GM12864 (cell line): Measurements from ENCODE around the gene UBD.

Experiments
- DNase-seq: peaks from one replicate; pipeline ENCODE4 v3.0.0-alpha.2; 2011; ENCODE audit warnings: low read depth
- H3K4me3 ChIP-seq: 2 replicates; pipeline ENCODE4 v1.5.1; 2011; ENCODE audit warnings: mild to moderate bottlenecking, low read depth, low read length, control low read depth
- TF ChIP-seq, protein P1 (sequence below): IDR thresholded peaks from 2 replicates; pipeline ENCODE4 v1.5.1; 2011; ENCODE audit warnings: low read depth, mild to moderate bottlenecking, moderate library complexity, low read length, control low read depth, inconsistent platforms; ENCODE audit errors: missing control alignments

Gene UBD

DNA sequence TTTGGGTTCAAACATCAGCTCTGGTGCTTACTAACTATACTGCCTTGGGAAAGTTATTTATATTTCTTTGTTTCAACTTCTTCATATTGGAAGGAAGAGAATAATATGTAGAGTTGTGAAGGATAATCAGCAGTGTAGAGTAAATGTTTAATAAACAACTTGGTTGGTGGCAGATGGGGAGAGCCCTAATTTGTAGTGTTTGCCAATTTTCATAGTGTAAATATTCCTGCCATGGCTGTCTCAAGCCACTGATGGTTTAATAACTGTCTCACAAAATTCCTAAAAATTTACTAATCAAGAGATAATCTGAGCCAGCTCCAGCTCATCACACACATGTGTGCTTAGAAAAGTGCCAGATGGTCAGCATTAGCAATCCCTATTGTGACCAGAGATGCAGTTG, 25.3 kb upstream of the UBD start, which contains the start of gene OR2H2:
Gene OR2H2, plus strand, starts transcription at position 301 of the 400 bp plus-strand sequence. CDS start 2,824 bp downstream, outside the sequence.
- H3K4me3 ChIP-seq = no peak within 1 kb of the TSS
- no peak for DNase-seq
- TF ChIP-seq, protein P1, sequence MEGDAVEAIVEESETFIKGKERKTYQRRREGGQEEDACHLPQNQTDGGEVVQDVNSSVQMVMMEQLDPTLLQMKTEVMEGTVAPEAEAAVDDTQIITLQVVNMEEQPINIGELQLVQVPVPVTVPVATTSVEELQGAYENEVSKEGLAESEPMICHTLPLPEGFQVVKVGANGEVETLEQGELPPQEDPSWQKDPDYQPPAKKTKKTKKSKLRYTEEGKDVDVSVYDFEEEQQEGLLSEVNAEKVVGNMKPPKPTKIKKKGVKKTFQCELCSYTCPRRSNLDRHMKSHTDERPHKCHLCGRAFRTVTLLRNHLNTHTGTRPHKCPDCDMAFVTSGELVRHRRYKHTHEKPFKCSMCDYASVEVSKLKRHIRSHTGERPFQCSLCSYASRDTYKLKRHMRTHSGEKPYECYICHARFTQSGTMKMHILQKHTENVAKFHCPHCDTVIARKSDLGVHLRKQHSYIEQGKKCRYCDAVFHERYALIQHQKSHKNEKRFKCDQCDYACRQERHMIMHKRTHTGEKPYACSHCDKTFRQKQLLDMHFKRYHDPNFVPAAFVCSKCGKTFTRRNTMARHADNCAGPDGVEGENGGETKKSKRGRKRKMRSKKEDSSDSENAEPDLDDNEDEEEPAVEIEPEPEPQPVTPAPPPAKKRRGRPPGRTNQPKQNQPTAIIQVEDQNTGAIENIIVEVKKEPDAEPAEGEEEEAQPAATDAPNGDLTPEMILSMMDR = no peak

DNA sequence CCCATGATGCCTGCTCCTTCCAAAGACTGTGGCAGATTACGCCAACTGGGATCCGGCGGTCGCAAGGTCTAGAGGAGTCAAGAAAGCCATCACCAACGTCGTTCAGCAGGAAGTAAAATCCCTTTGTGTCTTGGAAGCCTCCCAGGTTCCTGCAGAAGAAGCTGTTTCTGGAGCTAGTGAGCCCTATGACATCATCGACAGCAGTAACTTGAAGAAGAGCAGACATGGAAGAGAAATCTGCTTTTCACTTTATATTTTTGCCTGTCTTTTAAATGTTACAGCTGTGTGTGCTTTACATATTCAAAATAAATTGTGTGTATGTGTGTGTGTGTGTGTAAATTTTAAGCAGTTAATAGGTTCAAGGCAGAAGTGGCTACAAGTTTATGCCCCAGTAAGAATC, 18.0 kb upstream of the UBD start:
- no peak overlapping the region for H3K4me3 ChIP-seq
- TF ChIP-seq, protein P1 = no peak
- no peak for DNase-seq

DNA sequence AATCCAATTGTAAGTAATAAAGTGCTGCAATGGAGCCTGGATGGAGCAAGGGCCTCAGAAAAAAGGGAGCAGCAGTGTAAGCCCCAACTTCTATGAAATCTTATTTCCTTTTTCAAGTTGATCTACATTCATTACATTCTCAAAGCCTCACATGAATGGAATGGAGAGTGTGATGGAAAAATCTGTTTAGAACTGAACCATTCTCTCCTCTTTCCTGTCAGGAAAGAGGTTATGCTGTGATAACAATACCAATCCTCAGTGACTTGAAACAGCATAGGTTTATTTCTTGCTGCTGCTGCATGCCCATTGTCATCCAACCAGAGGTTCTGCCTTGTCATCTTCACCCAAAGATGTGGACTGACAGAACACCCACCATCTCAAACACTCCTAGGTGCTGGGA, 16.5 kb upstream of the UBD start:
- DNase-seq = no peak
- TF ChIP-seq, protein P1 = no peak

DNA sequence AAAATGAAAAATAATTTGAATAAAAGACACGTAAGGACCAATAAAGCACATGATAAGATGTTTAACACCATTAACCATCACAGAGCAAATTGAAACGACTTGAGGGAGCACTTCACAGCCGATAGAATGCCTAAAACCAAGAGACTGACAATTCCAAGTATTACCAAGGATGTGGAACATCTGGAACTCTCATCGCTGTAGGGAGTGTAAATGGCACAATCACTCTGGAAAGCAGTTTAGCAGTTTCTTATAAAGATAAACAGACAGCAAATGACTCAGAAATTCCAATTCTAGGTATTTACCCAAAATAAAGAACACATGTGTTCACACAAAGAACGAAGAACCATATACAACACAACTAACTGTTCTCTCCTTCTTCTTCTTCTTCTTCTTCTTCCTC, 8.5 kb upstream of the UBD start:
- no peak for DNase-seq
- TF ChIP-seq, protein P1 = no peak

More for the DNA sequence above, 16.5 kb upstream of the UBD start:
- no peak overlapping the region for H3K4me3 ChIP-seq

DNA sequence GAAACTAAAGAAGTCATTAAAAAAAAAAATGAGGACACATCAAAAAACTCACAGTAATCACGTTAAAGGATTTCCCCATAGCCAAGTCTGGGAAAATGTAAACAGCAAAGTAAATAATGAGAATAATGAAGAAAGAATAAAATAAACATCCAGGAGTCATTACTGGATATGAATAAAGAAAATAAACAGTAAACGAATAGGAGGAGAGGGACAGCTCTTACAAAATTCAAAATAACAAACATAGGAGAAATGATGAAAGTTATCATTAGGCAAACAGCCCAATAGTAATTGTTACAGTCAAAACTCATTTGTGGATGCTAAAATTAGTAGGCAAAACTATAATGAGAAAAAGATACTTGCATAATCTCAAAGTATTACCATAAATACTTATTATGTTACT, 8.0 kb upstream of the UBD start:
- TF ChIP-seq, protein P1 = no peak
- H3K4me3 ChIP-seq = no peak overlapping the region
- DNase-seq = no peak

More for the DNA sequence above, 8.5 kb upstream of the UBD start:
- H3K4me3 ChIP-seq = no peak overlapping the region

DNA sequence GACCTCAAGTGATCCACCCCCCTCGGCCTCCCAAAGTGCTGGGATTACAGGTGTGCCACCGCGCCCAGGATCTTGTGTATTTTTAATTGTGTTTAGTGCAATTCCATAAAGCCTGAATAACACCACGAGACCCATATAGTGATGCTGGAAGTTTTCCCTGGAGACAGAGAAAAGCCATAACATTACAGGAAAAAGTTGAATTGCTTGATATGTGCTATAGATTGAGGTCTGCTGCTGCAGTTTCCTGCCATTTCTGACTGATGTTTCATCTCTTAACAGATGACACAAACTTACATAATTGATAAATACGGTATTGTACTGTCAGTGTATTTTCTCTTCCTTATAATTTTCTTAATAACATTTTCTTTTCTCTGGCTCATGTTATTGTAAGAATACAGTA, 7.3 kb upstream of the UBD start:
- TF ChIP-seq, protein P1 = no peak
- no peak overlapping the region for H3K4me3 ChIP-seq

DNA sequence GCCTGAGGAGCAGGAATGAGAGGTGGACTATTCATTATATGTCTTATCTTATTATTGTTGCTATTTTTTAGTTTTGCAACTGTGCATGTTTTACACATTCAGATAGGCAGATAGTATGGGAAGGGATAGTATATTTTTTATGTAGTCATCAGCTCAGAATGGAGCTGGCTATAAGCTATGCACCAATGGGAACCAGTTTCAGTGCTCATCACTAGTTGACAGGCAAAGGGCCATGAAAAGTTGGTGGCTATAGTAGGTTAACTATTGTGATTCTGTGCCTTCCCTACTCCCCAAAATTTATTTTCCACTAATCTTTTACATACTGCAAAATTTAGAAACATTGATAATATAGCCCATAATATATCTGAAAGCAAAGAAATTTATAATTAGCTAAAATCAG, 5.3 kb upstream of the UBD start:
- no peak for DNase-seq
- TF ChIP-seq, protein P1 = no peak
- H3K4me3 ChIP-seq = no peak overlapping the region

More for the DNA sequence above, 7.3 kb upstream of the UBD start:
- DNase-seq = no peak
